Fibroblast of lung (primary cell): Measurements from ENCODE around the gene ELFN2.

ENCODE experiments used
- CTCF ChIP-seq, 2 donors: IDR thresholded peaks in 1 of 2; conservative IDR thresholded peaks in 1 of 2; 1 replicate in 1 of 2; 2 replicates in 1 of 2; pipeline ENCODE4 v1.5.1; 2011 to 2012; ENCODE audit warnings: low read length in 2 of 2, control low read depth in 1 of 2, inconsistent platforms in 1 of 2, low read depth in 1 of 2, mild to moderate bottlenecking in 1 of 2
- EZH2 ChIP-seq: IDR thresholded peaks from 2 replicates; pipeline ENCODE4 v1.5.1; 2012; ENCODE audit warnings: low read length, control low read depth, mild to moderate bottlenecking; ENCODE audit errors: missing control alignments

GRCh38 chr22:37355174-37355573 lies 72.1 kb downstream of the ELFN2 start:
- TF ChIP-seq CTCF (conservative IDR thresholded peaks at IDR 0.05 in 1 of 2, IDR thresholded peaks at IDR 0.05 in 1 of 2; ENCODE audit: low read depth in 1 of 2, low read length in 2 of 2) (no peak), EZH2 (no peak)
